Inflammatory macrophage treated with lipopolysaccharide for 4 hours (primary cell): ENCODE results near the gene OTOS.

Source experiments
- DNase-seq: peaks from one replicate; pipeline ENCODE4 v3.0.0-alpha.2; 2020

OTOS gene

DNA sequence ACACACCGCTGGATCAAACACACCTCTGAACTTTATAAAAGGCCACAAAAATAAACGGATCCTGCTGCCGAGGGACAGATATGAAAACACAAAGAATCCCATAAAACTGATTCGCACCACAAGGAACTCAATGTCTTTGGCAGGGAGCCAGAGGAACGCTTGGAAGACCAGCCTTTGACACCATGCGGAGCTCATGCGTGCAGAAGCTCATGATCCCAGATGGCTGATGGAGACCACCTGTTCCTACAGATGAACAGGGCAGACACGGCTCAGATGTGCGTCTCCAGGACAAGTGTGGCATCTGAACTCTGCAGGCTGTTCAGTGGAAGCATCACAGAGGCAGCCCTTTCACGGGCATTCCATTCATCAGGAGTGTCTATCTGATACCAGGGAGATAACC, 29.2 kb downstream of the OTOS start:
- DNase-seq = no peak

DNA sequence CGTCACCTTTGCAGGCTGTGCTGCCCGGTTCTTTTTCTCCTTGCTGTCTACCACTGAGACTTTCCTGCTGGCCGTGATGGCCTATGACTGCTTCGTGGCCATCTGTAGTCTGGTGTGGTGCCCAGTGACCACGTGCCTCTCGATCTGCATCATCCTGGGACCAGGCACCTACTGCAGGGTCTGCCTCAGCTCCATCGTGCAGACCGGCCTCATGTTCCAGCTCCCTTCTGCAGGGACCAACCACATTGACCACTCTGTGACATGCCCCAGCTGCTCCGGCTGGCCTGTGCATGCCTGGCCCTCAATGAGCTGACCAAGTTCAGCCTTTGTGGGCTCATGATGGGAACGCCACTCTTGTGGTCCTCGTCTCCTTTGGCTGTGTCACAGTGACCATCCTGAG, 31.1 kb downstream of the OTOS start:
- DNase-seq = no peak

DNA sequence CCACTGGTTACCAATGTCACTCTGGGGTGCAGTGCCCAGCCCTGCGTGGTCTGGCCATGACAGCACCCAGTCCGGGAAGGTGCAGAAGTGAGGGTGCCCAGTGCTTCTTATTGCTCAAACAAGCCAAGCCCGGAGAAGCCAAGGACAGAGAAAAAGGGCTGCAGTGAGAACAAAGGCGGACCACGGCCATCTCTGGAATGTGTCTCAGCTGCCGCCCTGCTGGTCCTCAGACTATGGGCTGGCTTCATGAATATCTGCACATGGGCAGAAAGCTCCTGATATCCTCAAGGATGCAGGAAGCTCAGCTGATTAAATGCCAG, 33.0 kb downstream of the OTOS start:
- no peak for DNase-seq

DNA sequence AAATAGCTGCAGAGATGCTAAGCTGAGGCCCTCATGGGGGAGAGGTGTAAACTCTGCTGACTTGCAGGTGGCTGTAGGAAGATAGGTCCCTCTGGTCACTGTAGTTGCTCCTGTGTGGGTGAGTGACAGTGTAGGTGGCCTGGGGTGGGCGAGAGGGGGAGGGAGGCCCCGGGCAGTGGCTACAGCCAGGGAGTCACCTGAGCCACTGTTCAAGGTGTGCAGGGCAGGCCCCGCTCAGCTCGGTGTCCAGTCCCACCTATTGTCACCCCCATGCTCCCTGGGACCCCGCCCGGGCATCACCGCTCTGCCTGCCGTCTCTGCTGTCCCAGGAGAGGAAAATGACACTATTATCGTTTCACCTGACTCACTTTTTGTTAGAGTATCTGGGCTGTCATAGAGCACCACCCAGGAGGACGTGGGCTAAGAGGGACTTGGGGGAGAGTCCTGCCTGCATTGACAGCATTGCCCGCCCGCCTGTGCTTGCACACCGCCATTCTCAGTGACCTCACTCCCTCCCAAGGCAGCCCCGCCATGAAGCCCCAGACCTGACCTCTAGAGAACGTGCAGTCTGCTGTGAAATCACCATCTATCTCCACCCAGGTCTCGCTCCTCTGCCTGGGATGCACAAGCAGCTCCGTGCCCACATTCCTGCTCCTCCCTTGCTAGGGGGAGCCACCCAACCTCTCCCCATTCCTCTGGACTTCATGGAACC, 33.5 kb downstream of the OTOS start:
- DNase-seq = no peak

GRCh38 chr2:240105982-240106381, 34.5 kb downstream of the OTOS start:
- DNase-seq = no peak

DNA sequence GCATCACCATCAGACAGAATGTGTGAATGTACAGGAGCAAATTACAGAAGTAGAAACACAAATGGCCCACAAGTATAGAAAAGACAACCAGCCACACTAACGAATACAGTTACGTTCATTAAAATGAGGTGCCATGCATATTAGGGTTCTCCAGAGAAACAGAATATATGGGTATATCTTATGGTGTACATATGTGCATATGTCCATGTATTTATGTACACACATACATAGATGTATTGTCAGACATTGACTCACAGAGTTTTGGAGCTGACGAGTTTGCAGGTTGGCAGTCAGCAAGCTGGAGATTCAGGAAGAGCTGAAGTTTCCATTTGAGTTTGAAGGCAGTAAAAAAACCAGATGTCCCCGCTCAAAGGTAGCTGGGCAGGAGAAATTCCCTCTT, 37.3 kb downstream of the OTOS start:
- no peak for DNase-seq

DNA sequence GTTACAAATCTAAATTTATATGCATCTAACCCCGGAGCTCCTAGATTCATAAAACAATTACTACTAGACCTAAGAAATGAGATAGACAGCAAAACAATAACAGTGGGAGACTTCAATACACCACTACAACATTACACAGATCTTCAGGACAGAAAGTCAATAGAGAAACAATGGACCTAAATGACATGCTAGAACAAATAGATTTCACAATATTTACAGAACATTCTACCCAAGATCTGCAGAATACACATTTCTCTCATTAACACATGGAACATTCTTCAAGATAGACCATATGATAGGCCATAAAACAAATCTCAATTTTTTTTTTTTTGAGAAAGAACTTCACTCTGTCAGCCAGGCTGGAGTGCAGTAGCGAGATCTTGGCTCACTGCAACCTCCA, 42.1 kb downstream of the OTOS start:
- DNase-seq = no peak

GRCh38 chr2:240095556-240096523, 44.6 kb downstream of the OTOS start:
- no peak for DNase-seq

DNA sequence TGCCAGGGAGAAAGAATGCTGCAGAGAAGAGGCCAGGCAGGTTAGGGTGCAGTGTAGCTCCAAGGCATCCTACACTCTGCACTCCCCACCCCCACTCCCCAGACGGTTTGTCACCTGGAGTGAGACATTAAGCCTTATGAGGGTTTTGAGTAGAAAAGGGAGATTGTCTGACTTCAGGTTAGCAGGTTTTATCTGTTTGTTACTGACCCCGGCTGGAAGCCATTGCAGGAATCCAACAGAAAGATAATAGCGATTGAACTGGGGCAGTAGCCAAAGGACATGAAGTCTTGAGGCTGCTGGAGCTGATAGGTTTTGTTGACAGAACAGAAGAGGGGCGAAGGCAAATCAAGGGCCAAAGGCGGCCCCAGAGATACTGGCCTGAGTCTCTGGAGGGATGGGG, 51.2 kb downstream of the OTOS start:
- no peak for DNase-seq
